Activated T-cell treated with anti-CD3 and anti-CD28 coated beads, Interleukin-2, amount 50 U/mL, for 4 hours (primary cell): Measurements from ENCODE around the gene PPP1R12B. TPM values are rescaled to one million over a fixed set of nuclear protein-coding genes. Genes with fewer than 3 reads are reported as not detected.
A peak's percentile ranks its signal among the peaks of the same experiment; 100 is the strongest.
"Not testable (repeated sequence)": the region's sequence is repeated elsewhere in the genome, so short reads cannot be mapped to it uniquely, and the experiment has no call there.

Source experiments
- ATAC-seq, 2 donors: fragments of 200-7000 bp; cut with Tn5 transposase; one replicate each; pipeline ENCODE4 v1.10.0; 2021
- DNase-seq: peaks from one replicate; pipeline ENCODE4 v3.0.0-alpha.2; 2020
- H3K27me3 Mint-ChIP-seq: one replicate; pipeline ENCODE4 v1.8.0; 2021; ENCODE audit warnings: low read depth, mixed read lengths
- H3K36me3 Mint-ChIP-seq: one replicate; pipeline ENCODE4 v1.8.0; 2022; ENCODE audit warnings: mixed read lengths; ENCODE audit not compliant: insufficient read depth
- H3K4me1 Mint-ChIP-seq: one replicate; pipeline ENCODE4 v1.8.0; 2021; ENCODE audit warnings: low read depth, mixed read lengths
- H3K4me3 Mint-ChIP-seq: one replicate; pipeline ENCODE4 v1.8.0; 2021; ENCODE audit warnings: mild to moderate bottlenecking, moderate library complexity, mixed read lengths
- H3K9me3 Mint-ChIP-seq: one replicate; pipeline ENCODE4 v1.8.0; 2021; ENCODE audit warnings: mixed read lengths
- total RNA-seq, 3 donors: library from RNA; stranded (reverse); gene quantifications; one replicate each; pipeline ENCODE4 v1.2.1, GENCODE V29; 2021

PPP1R12B gene
- total RNA-seq, 3 donors from 2014 or later: 4.7 to 8.1 (median 5.4) TPM

DNA sequence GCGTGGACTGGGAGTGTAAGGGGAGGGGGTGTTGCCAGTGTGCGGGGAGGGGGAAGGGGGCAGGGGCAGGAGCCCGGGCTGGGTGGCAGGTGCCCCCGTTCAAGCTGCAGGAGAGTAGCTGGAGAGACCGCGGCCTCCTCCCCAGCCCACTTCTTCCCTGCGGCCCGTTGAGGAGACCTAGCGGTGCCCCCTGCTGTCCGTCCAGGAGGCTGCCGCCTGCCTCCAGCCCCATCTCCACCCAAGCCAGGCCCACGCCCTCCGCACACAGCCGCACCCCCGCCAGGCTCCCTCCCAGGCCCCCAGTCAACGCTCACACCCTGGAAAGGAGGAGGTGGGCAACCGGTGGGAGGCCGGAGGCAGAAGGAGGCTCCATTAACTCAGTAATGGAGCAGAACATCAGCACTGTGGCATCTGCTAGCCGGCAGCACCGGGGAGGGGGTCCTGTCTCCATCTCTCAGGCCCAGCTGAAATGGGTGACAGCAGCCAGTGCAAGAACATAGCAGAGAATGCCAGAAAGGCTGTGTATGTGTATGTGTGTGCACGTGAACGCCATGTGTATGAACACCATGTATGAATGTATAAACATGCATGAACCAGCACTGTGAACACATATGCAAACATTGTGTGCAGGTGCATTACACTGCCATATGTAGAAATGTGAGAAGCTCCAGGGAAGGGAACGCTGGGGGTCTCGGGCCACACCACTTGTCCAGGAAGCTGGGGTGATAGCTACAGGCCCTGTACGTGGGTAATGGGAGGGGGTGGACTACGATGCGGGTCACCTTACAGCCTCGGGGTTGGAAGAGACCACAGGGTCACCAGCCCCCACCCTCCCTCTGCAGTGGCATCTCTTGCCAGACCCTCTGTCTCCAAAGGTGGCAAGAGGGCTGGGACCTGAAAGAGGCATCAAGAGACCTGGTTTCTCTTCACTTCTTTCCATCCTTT, 277.2 kb downstream of the PPP1R12B start:
- Mint-ChIP-seq H3K4me3 (no peak overlapping the region), H3K27me3 (peaks cover 5% of the 10 kb centered on the region), H3K9me3 (no peaks in the 10 kb centered on the region), H3K36me3 (no peaks in the 10 kb centered on the region), H3K4me1 (peaks cover 38% of the 10 kb centered on the region)
- ATAC-seq: peak; percentile 66 to 71
- peak; percentile 41 for DNase-seq

DNA sequence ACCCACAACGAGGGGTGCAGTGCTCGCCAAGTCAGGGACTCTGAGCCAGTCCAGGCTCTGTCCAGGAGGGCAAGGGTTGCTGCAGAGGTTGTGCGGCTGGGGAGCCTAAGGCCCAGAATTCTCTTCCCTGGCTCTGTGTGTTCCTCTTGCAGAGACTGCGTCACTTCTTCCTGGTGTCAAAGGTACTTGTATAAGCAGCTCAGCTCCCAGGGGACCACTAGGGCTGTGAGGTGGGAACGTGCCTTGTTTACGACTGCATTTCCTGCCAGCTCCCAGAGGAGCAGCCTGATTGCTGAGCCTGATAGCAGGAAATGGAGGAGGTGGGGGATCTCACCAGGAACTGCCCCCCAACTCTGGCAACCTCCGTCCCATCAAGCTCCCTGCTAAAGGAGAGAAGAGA, 278.5 kb downstream of the PPP1R12B start:
- not testable (repeated sequence) for H3K4me3 Mint-ChIP-seq, H3K27me3 Mint-ChIP-seq, H3K36me3 Mint-ChIP-seq, ATAC-seq, DNase-seq, H3K9me3 Mint-ChIP-seq
- H3K4me1 Mint-ChIP-seq: peaks cover 41% of the 10 kb centered on the region

DNA sequence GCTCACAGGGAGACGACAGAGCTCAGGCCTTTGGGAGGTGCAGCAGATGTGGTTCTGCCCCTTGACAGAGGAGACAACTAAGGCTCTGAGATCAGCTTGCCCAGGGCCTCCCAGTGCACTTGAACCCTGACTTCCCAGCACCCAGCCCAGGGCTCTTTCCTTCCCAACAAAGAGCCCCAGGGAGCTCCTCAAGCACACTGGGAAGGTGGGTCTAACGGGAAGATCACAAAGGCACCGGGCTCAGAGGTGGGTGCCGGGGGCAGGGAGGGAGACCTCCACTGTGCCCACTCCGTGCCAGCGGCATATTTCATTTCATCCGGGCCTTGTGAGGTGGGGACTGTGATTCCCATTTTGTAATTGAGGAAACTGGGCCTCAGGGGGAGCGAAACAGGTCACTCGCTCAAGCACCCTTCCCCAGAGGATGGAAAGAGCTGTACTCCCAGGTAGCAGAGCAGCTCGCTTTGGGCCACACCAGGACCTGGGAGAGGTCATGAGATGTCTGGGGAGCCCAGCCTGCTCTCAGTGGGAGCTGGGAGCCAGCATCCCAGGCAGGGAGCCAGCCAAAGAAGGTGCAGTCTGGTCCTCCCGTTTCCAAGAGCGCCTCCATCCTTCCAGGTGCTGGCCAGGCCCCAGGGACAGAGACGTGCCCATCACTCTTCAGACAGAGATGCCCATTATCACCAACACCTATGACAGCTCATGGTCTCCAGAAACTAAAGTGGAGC, 279.5 kb downstream of the PPP1R12B start:
- Mint-ChIP-seq H3K36me3 (no peaks in the 10 kb centered on the region), H3K27me3 (peaks cover 13% of the 10 kb centered on the region), H3K9me3 (no peaks in the 10 kb centered on the region), H3K4me1 (peaks cover 41% of the 10 kb centered on the region), H3K4me3 (no peak overlapping the region)
- no peak for DNase-seq
- ATAC-seq: no peak

DNA sequence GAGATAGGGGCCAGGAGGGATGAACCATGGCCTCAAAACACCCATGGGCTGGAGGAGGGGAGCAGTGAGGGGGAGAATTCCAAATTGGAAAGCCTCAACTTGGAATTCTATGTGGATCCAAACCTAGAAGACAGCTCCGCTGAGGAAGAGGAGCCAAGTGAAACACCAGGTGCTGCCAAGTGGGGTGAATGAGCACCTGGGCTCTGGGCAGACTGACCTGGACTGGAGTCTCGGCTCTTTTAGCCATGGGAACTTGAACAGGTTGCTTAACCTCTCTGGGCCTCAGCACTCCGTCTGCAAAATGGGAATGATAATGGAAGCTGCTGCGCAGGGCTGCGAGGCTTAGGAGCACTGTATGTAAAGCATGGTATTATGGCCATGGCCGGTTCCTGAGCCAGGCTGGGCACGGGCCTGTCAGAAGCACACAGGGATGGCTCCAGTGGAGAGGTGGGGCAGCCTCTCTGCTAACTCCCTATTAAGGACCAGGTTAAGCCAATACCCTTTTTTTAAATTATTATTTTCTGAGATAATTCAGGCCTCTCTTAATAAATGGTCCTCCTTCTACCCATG, 280.2 kb downstream of the PPP1R12B start:
- no peak for ATAC-seq
- Mint-ChIP-seq H3K36me3 (no peaks in the 10 kb centered on the region), H3K4me3 (peak overlapping the region; percentile 29), H3K9me3 (no peaks in the 10 kb centered on the region), H3K4me1 (peaks cover 41% of the 10 kb centered on the region), H3K27me3 (peaks cover 18% of the 10 kb centered on the region)
- no peak for DNase-seq

DNA sequence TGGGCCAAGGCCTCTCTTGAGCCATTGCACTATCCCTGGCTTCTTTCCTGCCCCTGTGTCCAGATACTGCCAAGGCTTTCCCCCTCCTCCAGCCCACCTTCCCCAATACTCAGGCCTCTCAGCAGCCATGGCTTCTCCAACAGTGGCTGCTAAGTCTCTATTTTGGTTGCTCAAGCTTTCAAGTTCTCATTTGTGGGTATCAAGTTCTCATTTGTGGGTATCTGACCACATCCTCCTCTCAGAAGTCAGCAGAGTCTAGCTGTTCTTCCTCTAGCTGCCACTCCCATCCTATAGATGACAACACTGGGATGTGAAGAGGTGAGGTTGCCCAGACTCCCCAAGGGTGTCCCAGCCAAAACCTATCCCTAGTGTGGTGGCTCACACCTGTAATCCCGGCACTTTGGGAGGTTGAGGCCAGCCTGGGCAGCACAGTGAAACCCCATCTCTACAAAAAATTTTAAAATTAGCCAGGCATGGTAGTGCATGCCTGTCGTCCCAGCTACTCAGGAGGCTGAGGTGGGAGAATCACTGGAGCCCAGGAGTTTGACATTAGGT, 280.8 kb downstream of the PPP1R12B start:
- Mint-ChIP-seq H3K27me3 (peaks cover 18% of the 10 kb centered on the region), H3K4me1 (peaks cover 41% of the 10 kb centered on the region), H3K4me3 (peak overlapping the region; percentile 29)
- peak; percentile 74 to 84 for ATAC-seq
- H3K9me3 Mint-ChIP-seq, DNase-seq, H3K36me3 Mint-ChIP-seq: not testable (repeated sequence)

DNA sequence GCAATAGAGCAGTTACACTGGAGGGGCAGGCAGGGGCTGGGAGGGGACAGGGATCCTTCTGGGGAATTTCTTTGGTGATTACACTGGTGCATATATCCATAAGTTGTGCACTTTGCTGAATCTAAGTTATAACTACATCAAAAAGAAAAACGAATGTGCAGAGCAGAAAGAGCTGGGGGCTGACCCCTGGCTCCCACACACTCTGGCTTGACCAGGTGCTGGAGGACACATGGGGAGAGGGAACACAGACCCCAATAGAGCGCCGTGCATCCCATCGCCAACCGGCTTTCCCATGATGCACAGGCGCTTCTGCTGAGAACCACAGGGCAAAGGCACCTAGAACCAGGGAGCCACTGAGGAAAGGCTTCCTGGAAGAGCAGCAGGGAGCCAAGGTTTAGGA, 281.6 kb downstream of the PPP1R12B start:
- H3K4me3 Mint-ChIP-seq: not testable (repeated sequence)
- H3K27me3 Mint-ChIP-seq: peaks cover 18% of the 10 kb centered on the region

DNA sequence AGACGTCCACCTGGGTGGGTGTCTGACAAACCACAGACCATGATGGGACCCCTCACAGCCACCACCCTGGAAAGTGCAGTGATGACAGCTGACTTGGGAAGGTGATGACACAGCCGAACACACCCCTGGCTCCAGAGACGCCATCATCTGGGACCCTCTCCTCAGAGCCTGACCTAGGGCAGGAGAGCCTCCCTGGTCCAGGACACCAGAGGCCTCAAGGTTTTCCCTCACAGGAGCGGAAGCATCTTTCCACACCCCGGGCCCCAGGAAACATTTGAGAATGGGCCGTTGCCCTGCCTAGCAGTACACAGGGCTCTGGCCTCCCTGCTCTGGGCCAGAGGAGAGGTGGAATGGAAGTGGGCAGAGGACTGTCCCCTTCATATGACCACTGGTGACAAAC, 282.0 kb downstream of the PPP1R12B start:
- Mint-ChIP-seq H3K27me3 (peaks cover 21% of the 10 kb centered on the region), H3K36me3 (no peaks in the 10 kb centered on the region), H3K9me3 (no peaks in the 10 kb centered on the region), H3K4me3 (no peak overlapping the region), H3K4me1 (peaks cover 40% of the 10 kb centered on the region)
- ATAC-seq: no peak
- no peak for DNase-seq

More for the DNA sequence above, 281.6 kb downstream of the PPP1R12B start:
- peaks cover 41% of the 10 kb centered on the region for H3K4me1 Mint-ChIP-seq
- ATAC-seq, DNase-seq, H3K36me3 Mint-ChIP-seq, H3K9me3 Mint-ChIP-seq: not testable (repeated sequence)

DNA sequence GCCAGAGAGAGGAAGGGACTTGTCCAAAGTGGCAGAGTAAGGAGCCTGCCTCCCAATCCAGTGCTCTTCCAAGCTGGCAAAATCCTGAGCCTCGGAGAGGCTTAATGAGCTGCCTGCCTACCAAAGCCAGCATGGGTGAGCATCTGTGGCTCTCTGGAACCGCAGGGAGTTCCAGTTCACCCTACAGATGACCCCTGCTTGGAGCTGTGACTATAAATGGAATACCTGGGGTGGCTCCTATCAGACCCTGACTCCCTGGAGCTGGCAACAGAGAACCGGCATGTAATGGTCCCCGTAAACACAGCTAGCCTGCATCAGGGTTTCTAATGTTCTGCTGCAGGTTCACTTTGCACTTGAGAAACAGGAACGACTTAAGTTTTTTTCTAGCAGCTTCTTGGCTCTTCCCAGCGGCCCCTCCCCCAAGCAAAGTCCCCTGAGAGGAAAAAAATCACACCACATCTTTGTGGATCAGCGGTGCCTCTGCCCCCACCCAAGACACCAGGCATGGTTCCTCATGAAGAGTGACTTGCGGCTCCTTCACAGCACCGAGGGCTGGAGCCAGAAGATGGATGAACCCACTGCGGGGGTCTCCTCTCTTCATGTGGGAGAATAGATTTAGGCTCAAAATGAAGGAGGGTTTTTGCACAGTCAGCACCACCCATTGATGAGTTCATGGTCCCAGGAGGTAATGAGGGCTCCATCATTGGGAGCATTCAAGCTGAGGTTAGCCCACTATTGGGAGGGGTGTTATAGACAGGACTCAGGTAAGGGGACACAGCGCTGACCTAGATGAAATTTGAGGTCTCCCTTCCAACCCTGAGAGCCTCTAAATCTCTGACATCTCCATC, 282.8 kb downstream of the PPP1R12B start:
- peaks cover 21% of the 10 kb centered on the region for H3K27me3 Mint-ChIP-seq

DNA sequence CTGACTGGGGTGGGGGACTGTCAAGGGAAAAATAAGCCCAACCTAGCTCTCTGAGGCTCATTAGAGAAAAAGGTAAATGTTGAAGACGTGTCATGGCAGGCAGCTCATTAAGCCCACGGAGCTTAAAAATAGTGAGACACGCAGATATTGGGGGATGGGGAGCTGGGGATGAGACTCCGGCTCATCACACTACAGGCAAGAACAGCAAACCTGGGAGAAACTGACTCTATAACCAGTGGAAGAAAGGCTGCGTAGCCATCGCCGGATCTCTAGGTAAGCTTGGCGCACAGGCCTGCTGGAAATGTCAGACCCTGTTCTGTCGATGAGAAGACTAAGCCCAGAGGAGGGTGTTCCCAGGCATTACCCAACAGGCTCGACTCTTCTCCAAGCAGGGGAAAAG, 283.7 kb downstream of the PPP1R12B start:
- peaks cover 21% of the 10 kb centered on the region for H3K27me3 Mint-ChIP-seq
- H3K9me3 Mint-ChIP-seq: no peaks in the 10 kb centered on the region
- no peak overlapping the region for H3K4me3 Mint-ChIP-seq

More for the DNA sequence above, 282.8 kb downstream of the PPP1R12B start:
- no peaks in the 10 kb centered on the region for H3K9me3 Mint-ChIP-seq
- ATAC-seq: no peak
- DNase-seq: no peak
- peaks cover 37% of the 10 kb centered on the region for H3K4me1 Mint-ChIP-seq
- H3K4me3 Mint-ChIP-seq: no peak overlapping the region
- H3K36me3 Mint-ChIP-seq: no peaks in the 10 kb centered on the region

DNA sequence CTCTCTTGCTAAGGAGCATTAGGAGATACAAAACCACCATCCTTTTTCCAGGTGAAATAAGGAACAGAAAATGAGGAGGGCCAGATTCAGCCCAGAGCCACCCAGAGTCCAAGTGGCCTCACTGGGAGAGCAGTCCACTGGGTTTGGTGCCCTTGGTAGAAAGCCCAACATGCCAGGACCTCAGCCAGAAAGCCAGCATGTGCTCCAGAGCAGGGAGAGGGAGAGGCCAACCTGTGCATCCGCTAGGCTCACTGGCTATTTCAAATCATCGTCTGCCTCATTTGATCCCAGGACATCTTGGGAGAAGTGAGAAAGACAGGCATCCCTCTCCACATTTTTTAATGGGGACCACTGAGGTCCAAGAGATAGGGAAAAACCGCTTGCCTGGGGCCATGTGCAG, 287.7 kb downstream of the PPP1R12B start:
- H3K4me1 Mint-ChIP-seq, H3K9me3 Mint-ChIP-seq, H3K4me3 Mint-ChIP-seq, H3K36me3 Mint-ChIP-seq, DNase-seq, ATAC-seq: not testable (repeated sequence)
- H3K27me3 Mint-ChIP-seq: peaks cover 39% of the 10 kb centered on the region

More for the DNA sequence above, 283.7 kb downstream of the PPP1R12B start:
- ATAC-seq (no peak), DNase-seq (no peak)
- peaks cover 34% of the 10 kb centered on the region for H3K4me1 Mint-ChIP-seq
- H3K36me3 Mint-ChIP-seq: no peaks in the 10 kb centered on the region

DNA sequence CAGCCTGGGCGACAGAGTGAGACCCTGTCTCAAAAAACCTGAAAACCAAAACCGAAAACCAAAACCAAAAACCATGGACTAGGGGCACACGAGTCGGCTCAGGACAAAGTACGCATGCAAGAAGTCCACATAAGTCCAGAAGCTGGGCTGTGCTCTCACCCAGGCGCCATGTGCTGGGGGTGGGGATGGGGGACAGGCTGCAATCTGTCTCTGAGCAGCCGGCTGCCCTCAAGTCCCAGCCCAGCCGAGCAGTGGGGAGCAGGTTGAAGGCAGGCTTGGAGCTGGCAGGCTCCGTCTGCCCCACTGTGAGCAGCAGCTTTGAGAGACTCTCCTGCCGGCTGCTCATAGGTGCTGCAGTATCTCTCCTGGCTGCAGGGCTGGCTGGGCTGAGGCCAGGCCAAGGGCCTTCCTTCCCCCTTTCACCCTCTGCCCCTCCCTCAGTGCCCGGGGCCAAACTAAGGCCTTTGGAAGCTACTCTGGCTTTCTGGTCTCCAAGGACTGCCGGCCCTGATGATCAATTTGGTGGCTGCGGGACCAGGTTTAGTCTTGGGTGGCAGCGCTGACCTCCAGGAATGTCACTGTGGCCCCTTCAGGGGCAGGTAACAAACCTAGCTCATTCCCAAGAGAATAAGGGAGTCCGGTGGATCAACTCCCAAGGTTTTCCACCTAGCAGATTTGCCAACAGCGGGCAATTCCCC, 289.0 kb downstream of the PPP1R12B start:
- peaks cover 46% of the 10 kb centered on the region for H3K27me3 Mint-ChIP-seq

DNA sequence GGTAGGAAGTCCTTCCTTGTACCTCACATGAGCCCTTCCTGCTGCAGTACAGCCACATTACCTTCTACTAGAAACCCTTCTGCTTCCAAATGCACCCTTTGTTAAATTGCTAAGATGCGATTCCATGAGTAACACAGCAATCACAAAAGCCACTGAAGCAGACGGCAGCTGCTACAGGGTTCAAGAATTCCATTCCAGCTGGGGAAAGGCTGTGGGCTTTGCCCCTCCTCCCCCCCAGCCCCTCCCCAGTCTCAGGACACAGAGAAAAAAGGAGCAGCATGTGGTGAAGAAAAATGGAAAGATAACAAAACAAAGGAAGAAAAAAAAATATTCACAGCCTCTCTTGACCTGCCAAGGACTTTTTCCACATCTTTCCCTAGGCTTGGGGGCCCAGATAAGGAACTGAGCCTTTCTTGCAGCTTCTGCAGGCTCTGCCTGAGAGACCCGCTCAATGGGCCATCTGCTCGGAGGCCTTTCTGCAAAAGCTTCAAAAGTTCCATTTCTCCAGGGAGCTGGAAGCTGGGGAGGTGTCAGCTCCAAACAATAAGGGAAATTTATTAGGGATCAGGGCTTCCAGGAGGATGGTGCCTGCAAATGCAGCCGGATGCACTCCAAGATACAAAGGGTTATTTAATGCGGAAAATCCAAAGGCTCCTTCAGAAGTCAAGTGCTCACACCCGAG, 289.7 kb downstream of the PPP1R12B start:
- DNase-seq: no peak
- H3K36me3 Mint-ChIP-seq: no peaks in the 10 kb centered on the region
- no peak overlapping the region for H3K4me3 Mint-ChIP-seq
- no peak for ATAC-seq
- peaks cover 10% of the 10 kb centered on the region for H3K4me1 Mint-ChIP-seq
- H3K27me3 Mint-ChIP-seq: peaks cover 47% of the 10 kb centered on the region
- no peaks in the 10 kb centered on the region for H3K9me3 Mint-ChIP-seq

More for the DNA sequence above, 289.0 kb downstream of the PPP1R12B start:
- not testable (repeated sequence) for H3K36me3 Mint-ChIP-seq, H3K4me1 Mint-ChIP-seq, H3K9me3 Mint-ChIP-seq, DNase-seq, H3K4me3 Mint-ChIP-seq, ATAC-seq
